DND-41 (cell line): ENCODE data around the gene HHLA2.

Experiments used
- CTCF ChIP-seq: IDR thresholded peaks from 2 replicates; pipeline ENCODE4 v1.5.1; 2012; ENCODE audit warnings: borderline replicate concordance, low read length, moderate library complexity, mild to moderate bottlenecking; ENCODE audit not compliant: poor library complexity, severe bottlenecking; ENCODE audit errors: extremely low read depth
- EZH2 ChIP-seq: IDR thresholded peaks from 3 replicates; pipeline ENCODE4 v1.6.1; 2012; ENCODE audit warnings: borderline replicate concordance, low read depth, mild to moderate bottlenecking, moderate library complexity, low read length, inconsistent platforms; ENCODE audit not compliant: severe bottlenecking

DNA sequence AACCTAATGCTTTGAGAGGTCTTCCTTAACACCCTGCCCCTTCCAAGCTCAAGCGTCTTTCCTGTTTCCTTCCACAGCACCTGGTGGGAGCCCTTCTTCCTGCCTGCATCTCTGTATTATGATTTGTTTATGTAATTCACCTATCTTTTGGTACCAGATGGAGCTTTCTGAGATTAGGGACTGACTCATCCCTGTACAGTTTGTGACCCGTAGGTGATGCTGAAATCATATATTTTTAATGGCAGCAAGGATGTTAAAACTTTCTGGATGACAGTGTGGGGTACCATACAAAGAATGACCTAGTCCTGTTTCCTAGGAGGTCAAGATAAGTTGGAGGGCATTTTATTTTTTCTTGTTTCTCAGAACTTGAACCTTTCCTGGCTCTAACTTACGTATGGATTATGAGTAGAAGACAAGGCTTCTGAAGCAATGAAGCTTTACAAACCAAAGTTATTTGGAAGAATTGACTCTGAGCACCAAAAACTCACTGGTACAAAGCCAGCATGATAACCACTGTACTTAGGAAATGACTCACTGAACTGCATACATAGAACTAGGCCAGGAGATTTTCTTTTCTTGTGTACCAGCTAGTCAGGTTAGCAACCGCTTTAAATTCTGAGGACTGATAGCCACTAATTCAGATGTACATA, 46.6 kb downstream of the HHLA2 start:
- TF ChIP-seq CTCF (no peak), EZH2 (no peak)
